Smooth muscle cell (in vitro differentiated cells): Measurements from ENCODE around the gene TPCN1. TPM values are rescaled to one million over a fixed set of nuclear protein-coding genes. Genes with fewer than 3 reads are reported as not detected.
"Not testable (repeated sequence)": the region's sequence is repeated elsewhere in the genome, so short reads cannot be mapped to it uniquely, and the experiment has no call there.

ENCODE experiments used
- DNase-seq: peaks from one replicate; lab custom pipeline; 2025; ENCODE audit not compliant: unreplicated experiment; lab: John Stamatoyannopoulos, UW
- H2AFZ ChIP-seq: fragments of 200-600 bp; sonication (generic); 2 replicates; pipeline ENCODE4 v1.6.0; 2016; ENCODE audit warnings: antibody characterized with exemption, low read depth, mild to moderate bottlenecking
- H3F3A ChIP-seq: fragments of 200-600 bp; sonication (generic); 2 replicates; pipeline ENCODE4 v1.6.0; 2017; ENCODE audit warnings: antibody characterized with exemption, low read depth
- H3K27ac ChIP-seq: fragments of 200-600 bp; sonication (generic); 2 replicates; pipeline ENCODE4 v1.5.1; 2016; ENCODE audit warnings: low read depth, mild to moderate bottlenecking
- H3K27me3 ChIP-seq: fragments of 200-600 bp; sonication (generic); 2 replicates; pipeline ENCODE4 v1.6.1; 2016; ENCODE audit warnings: low read depth, mild to moderate bottlenecking
- H3K36me3 ChIP-seq: fragments of 200-600 bp; sonication (generic); 2 replicates; pipeline ENCODE4 v1.5.1; 2016; ENCODE audit warnings: low read depth
- H3K4me1 ChIP-seq: fragments of 200-600 bp; sonication (generic); 2 replicates; pipeline ENCODE4 v1.5.1; 2016; ENCODE audit warnings: low read depth
- H3K4me2 ChIP-seq: fragments of 200-600 bp; sonication (generic); 2 replicates; pipeline ENCODE4 v1.6.0; 2016; ENCODE audit warnings: mild to moderate bottlenecking
- H3K4me3 ChIP-seq: fragments of 200-600 bp; sonication (generic); 2 replicates; pipeline ENCODE4 v1.5.1; 2016; ENCODE audit warnings: mild to moderate bottlenecking
- H3K79me2 ChIP-seq: fragments of 200-600 bp; sonication (generic); 2 replicates; pipeline ENCODE4 v1.6.0; 2016; ENCODE audit warnings: low read depth, mild to moderate bottlenecking
- H3K9ac ChIP-seq: fragments of 200-600 bp; sonication (generic); 2 replicates; pipeline ENCODE4 v1.6.0; 2016; ENCODE audit warnings: low read depth
- H3K9me3 ChIP-seq: fragments of 200-600 bp; sonication (generic); replicated peaks from 2 replicates; pipeline ENCODE4 v1.5.1; 2016; ENCODE audit warnings: low read depth
- H4K20me1 ChIP-seq: fragments of 200-600 bp; sonication (generic); 2 replicates; pipeline ENCODE4 v1.6.0; 2016; ENCODE audit warnings: low read depth
- CTCF ChIP-seq: fragments of 200-600 bp; sonication (generic); IDR thresholded peaks from 2 replicates; pipeline ENCODE4 v1.5.1; 2017; ENCODE audit warnings: borderline replicate concordance, mild to moderate bottlenecking, antibody characterized with exemption; ENCODE audit not compliant: insufficient read depth, poor library complexity, severe bottlenecking
- WGBS: methylation state at CpG from one replicate; pipeline ENCODE4 v1.1.7; 2016; ENCODE audit warnings: low lambda C conversion rate; 5-methylcytosine and 5-hydroxymethylcytosine counted together
- polyA plus RNA-seq: library from polyadenylated mRNA; unstranded; fragments of >200 nt; fragmentation: Nextera tagmentation; extraction: Ambion mirVana; gene quantifications from 2 replicates; pipeline ENCODE4 v1.2.1, GENCODE V29; 2016
- total RNA-seq: library from RNA; depleted of rRNA; stranded (reverse); fragments of >200 nt; gene quantifications from 2 replicates; pipeline ENCODE4 v1.2.3, GENCODE V29; 2014

TPCN1 gene
- total and polyA plus RNA-seq, 2 experiments from 2014 or later, result 12.9 to 29.2 TPM

GRCh38 chr12:113204804-113205203 lies 16.5 kb upstream of the TPCN1 start:
- DNase-seq, result no peak
- Histone ChIP-seq H3K27me3 (no peaks in the 10 kb centered on the region), H3K9ac (no peak overlapping the region), H2AFZ (no peak overlapping the region), H3K9me3 (no peaks in the 10 kb centered on the region), H3K4me3 (no peak overlapping the region), H3F3A (peaks cover 12% of the 10 kb centered on the region), H3K36me3 (no peaks in the 10 kb centered on the region), H3K4me1 (peaks cover 4% of the 10 kb centered on the region), H4K20me1 (no peaks in the 10 kb centered on the region), H3K27ac (no peak overlapping the region), H3K4me2 (no peak overlapping the region), H3K79me2 (no peaks in the 10 kb centered on the region)
- 89% methylated on average over 3 of the region's 3 CpGs for WGBS
- no peak for TF ChIP-seq CTCF

- not testable (repeated sequence) for H3K9ac ChIP-seq, H3K4me3 ChIP-seq, H3K9me3 ChIP-seq, H3K36me3 ChIP-seq, DNase-seq, H3K4me1 ChIP-seq, H3K27me3 ChIP-seq, H4K20me1 ChIP-seq, H2AFZ ChIP-seq, H3K4me2 ChIP-seq, H3K27ac ChIP-seq, H3K79me2 ChIP-seq
- 99% methylated on average over 5 of the region's 5 CpGs for WGBS
- H3F3A ChIP-seq, result peaks cover 12% of the 10 kb centered on the region
These were observed 14.5 kb upstream of the TPCN1 start for GRCh38 chr12:113206802-113207201.

DNA sequence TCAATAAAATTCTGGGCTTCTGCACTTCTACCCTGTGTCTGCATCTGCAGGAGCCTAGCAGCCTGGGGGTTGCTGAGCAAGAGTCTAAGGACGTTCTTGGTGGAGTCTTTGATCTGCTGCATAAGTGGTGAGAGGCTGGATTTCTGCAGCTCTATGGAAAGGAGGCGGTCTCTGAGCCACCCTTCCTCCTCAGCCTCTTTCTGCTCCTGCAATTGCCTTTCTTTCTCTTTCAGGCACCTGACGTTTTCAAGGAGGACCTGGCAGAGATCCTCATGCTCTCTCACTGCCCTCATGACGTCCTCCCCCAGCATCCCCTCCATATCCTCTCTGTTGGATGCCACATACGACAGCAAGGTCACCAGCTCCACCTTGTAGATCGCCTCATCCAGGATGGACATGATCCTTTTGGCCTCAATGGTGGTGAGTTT lies 13.6 kb upstream of the TPCN1 start:
- Histone ChIP-seq H2AFZ (no peak overlapping the region), H3K4me3 (no peak overlapping the region), H3K4me2 (peak overlapping the region; percentile 1), H4K20me1 (no peaks in the 10 kb centered on the region), H3K79me2 (no peaks in the 10 kb centered on the region), H3K27ac (no peak overlapping the region), H3F3A (peaks cover 12% of the 10 kb centered on the region), H3K27me3 (no peaks in the 10 kb centered on the region), H3K9me3 (no peaks in the 10 kb centered on the region), H3K36me3 (no peaks in the 10 kb centered on the region), H3K9ac (no peak overlapping the region), H3K4me1 (peaks cover 4% of the 10 kb centered on the region)
- DNase-seq, result no peak
- 71% methylated on average over 6 of the region's 6 CpGs for WGBS
- TF ChIP-seq CTCF, result no peak

DNA sequence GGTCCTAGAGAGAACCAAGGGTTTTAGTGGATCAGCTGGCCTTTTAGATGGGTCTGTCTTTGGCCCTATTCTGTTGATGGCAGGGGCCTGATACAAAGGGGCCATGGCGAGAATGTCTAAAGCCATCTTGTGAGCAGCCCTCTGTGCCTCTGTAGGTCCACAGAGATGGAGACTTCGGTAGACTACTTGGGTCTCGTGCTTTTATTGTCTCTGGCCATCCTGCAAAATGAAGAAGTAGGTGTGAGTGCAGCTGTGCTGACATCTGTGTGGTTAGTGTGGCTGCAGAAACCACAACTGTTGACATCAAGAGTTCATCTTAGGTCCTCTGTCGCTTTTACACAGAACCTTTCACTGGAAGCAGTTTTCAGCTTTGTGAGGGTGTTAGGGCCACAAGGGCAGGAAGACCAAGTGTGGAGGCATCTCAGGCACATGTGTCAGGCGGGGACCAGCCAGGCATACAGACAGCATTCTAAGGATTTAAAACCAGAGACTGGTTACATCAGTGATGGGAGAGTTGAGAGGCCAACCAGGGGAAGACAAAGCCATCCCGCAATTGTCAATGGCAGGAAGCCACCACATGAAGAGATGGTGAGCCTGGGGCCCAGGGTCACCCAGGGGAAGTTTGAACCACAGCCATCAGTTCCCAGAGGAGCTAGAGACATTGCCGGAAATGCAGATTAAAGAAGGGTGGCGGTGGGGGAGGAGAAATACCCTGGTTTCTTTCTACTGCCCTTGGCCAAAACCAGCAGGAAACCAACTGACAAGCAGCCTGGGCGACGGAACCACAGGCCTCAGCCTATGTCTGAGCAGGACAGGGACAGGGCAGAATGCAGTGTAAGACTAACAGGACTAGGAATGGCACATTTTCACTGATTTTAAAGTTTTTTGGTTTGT lies 13.0 kb upstream of the TPCN1 start:
- Histone ChIP-seq H3F3A (peaks cover 12% of the 10 kb centered on the region), H2AFZ (no peak overlapping the region), H3K27me3 (no peaks in the 10 kb centered on the region), H4K20me1 (no peaks in the 10 kb centered on the region), H3K4me3 (no peak overlapping the region), H3K9ac (no peak overlapping the region), H3K9me3 (no peaks in the 10 kb centered on the region), H3K4me2 (peak overlapping the region; percentile 1), H3K4me1 (peaks cover 4% of the 10 kb centered on the region), H3K27ac (peak overlapping the region; percentile 16), H3K79me2 (no peaks in the 10 kb centered on the region), H3K36me3 (no peaks in the 10 kb centered on the region)
- WGBS, result 39% methylated on average over 10 of the region's 10 CpGs
- DNase-seq, result no peak
- TF ChIP-seq CTCF, result no peak
